Gastrocnemius medialis (tissue), 4 donors: ENCODE measurements around the gene SLC12A2.

Source experiments
- POLR2A ChIP-seq, 2 donors: fragments of 450-650 bp; IDR thresholded peaks; one replicate each; pipeline ENCODE4 v1.6.1; 2017; ENCODE audit warnings: antibody characterized with exemption in 2 of 2, mild to moderate bottlenecking in 2 of 2, moderate library complexity in 2 of 2
- TF ChIP-seq, protein P1 (sequence below), 5 experiments: fragments of 450-650 bp in 3 of 5; fragments of 200-600 bp in 2 of 5; sonication (generic) in 2 of 5; IDR thresholded peaks in 4 of 5; conservative IDR thresholded peaks in 1 of 5; 1 replicate in 4 of 5; 2 replicates in 1 of 5; pipeline ENCODE4 v1.5.1; 2016 to 2019; ENCODE audit warnings: antibody characterized with exemption in 5 of 5, mild to moderate bottlenecking in 3 of 5, moderate library complexity in 3 of 5

DNA sequence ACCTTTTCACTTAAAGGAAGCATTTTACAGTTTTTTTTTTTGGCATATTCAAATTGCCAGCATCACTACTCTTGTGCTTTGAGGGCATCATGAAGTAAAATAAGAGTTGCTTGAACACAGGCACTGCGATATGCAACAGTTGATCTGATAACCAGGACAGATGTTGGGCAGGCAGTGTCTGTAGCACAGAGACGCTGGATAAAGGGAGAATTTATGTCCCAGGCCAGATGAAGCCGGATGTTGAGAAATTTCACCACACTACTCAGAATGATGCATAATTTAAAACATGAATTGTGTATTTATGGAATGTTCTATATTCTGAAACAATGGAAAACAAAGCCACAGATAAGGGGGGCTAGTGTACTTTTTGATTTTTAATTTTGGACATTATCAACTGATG lies 71.4 kb downstream of the SLC12A2 start:
- TF ChIP-seq, protein P1, sequence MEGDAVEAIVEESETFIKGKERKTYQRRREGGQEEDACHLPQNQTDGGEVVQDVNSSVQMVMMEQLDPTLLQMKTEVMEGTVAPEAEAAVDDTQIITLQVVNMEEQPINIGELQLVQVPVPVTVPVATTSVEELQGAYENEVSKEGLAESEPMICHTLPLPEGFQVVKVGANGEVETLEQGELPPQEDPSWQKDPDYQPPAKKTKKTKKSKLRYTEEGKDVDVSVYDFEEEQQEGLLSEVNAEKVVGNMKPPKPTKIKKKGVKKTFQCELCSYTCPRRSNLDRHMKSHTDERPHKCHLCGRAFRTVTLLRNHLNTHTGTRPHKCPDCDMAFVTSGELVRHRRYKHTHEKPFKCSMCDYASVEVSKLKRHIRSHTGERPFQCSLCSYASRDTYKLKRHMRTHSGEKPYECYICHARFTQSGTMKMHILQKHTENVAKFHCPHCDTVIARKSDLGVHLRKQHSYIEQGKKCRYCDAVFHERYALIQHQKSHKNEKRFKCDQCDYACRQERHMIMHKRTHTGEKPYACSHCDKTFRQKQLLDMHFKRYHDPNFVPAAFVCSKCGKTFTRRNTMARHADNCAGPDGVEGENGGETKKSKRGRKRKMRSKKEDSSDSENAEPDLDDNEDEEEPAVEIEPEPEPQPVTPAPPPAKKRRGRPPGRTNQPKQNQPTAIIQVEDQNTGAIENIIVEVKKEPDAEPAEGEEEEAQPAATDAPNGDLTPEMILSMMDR (IDR thresholded peaks at IDR 0.05 in 4 of 5, conservative IDR thresholded peaks at IDR 0.05 in 1 of 5) = no peak
- TF ChIP-seq POLR2A (IDR thresholded peaks at IDR 0.05) = no peak
